Measurements from ENCODE around the gene ENTREP3. TPM values are rescaled to one million over a fixed set of nuclear protein-coding genes. Genes with fewer than 3 reads are reported as not detected.

The ENTREP3 gene
- total RNA-seq, 2 experiments from 2014 or later, result 9.1 to 59.3 TPM

DNA sequence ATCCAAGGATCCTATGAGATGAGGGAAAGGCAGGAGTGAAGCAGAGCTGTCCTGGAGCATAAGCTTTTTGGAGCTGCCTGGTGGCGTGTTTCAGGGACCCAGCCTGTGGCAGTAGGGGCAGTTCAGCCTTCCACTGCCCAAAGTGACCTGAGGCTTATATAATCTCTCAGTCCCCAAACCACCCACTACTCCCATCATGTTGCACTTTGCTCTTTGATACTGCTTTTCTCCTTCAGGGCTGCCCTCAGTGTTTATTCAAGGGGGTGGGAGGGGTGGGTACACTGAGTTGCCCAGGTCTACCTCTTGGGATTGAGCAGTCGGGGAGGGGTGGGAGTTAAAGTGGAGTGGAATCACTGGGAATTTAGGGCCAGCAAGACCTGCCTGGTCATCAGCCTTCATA is 31.3 kb upstream of the ENTREP3 start:
- no peak overlapping the region for H3K4me3 ChIP-seq (ENCODE audit: low read depth, low read length, poor library complexity, severe bottlenecking)
- no TSS peak for BruUV-seq (replicated peaks)
- no peak for TF ChIP-seq EZH2phosphoT487 (IDR thresholded peaks at IDR 0.05; ENCODE audit: borderline replicate concordance, low read depth, low read length)
- TF ChIP-seq, protein P1, sequence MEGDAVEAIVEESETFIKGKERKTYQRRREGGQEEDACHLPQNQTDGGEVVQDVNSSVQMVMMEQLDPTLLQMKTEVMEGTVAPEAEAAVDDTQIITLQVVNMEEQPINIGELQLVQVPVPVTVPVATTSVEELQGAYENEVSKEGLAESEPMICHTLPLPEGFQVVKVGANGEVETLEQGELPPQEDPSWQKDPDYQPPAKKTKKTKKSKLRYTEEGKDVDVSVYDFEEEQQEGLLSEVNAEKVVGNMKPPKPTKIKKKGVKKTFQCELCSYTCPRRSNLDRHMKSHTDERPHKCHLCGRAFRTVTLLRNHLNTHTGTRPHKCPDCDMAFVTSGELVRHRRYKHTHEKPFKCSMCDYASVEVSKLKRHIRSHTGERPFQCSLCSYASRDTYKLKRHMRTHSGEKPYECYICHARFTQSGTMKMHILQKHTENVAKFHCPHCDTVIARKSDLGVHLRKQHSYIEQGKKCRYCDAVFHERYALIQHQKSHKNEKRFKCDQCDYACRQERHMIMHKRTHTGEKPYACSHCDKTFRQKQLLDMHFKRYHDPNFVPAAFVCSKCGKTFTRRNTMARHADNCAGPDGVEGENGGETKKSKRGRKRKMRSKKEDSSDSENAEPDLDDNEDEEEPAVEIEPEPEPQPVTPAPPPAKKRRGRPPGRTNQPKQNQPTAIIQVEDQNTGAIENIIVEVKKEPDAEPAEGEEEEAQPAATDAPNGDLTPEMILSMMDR (conservative IDR thresholded peaks at IDR 0.05; ENCODE audit: low read length), result no peak
- no peak for DNase-seq (ENCODE audit: low spot score)
- H3K4me2 ChIP-seq (ENCODE audit: low read length), result no peak overlapping the region
- no peaks in the 10 kb centered on the region for H3K9me2 ChIP-seq (ENCODE audit: insufficient read depth, low read length)
- H3K79me2 ChIP-seq (ENCODE audit: insufficient read depth, low read depth, low read length), result no peaks in the 10 kb centered on the region
- H3K9me3 ChIP-seq (ENCODE audit: low read length), result no peaks in the 10 kb centered on the region
- ChIA-PET POLR2A (no interaction called here), CTCF (ENCODE audit: unreplicated experiment) (no interaction called here)
- peaks cover 4% of the 10 kb centered on the region; the same call in 1 of the 2 replicates for H3K36me3 ChIP-seq (ENCODE audit: insufficient read depth, low read length)
- H4K20me1 ChIP-seq (ENCODE audit: insufficient read depth, low read length), result no peaks in the 10 kb centered on the region
- H2AFZ ChIP-seq (ENCODE audit: low read length), result no peak overlapping the region
- no peak overlapping the region for H3K27ac ChIP-seq (ENCODE audit: low read depth, low read length, poor library complexity, severe bottlenecking)
- no peaks in the 10 kb centered on the region for H3K4me1 ChIP-seq (ENCODE audit: insufficient read depth, low read length, poor library complexity, severe bottlenecking)
- intact Hi-C loops (cut with micrococcal nuclease; ENCODE audit: unreplicated experiment), result no loop called here

DNA sequence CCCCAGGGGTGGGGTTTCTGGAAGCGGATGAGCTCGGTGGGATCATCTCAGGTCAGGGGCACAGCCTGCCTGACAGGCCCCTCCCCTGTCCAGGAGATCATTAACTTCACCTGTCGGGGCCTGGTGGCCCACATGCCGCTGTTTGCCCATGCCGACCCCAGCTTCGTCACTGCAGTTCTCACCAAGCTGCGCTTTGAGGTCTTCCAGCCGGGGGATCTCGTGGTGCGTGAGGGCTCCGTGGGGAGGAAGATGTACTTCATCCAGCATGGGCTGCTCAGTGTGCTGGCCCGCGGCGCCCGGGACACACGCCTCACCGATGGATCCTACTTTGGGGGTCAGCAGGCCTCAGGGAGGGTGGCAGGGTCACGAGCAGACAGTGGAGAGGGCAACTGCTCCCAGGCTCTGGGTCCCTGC is 30.4 kb upstream of the ENTREP3 start:
- no peaks in the 10 kb centered on the region for H4K20me1 ChIP-seq (ENCODE audit: insufficient read depth, low read length)
- intact Hi-C loops (cut with micrococcal nuclease; ENCODE audit: unreplicated experiment), result no loop called here
- no peak overlapping the region for H3K4me2 ChIP-seq (ENCODE audit: low read length)
- H3K4me3 ChIP-seq (ENCODE audit: low read depth, low read length, poor library complexity, severe bottlenecking), result no peak overlapping the region
- H3K36me3 ChIP-seq (ENCODE audit: insufficient read depth, low read length), result peaks cover 4% of the 10 kb centered on the region; the same call in 1 of the 2 replicates
- DNase-seq (ENCODE audit: low spot score), result no peak
- H3K9me2 ChIP-seq (ENCODE audit: insufficient read depth, low read length), result no peaks in the 10 kb centered on the region
- CTCF ChIA-PET (ENCODE audit: unreplicated experiment), result no interaction called here
- TF ChIP-seq EZH2phosphoT487 (IDR thresholded peaks at IDR 0.05; ENCODE audit: borderline replicate concordance, low read depth, low read length), result no peak
- TF ChIP-seq, protein P1 (conservative IDR thresholded peaks at IDR 0.05; ENCODE audit: low read length), result no peak
- no peak overlapping the region for H3K27ac ChIP-seq (ENCODE audit: low read depth, low read length, poor library complexity, severe bottlenecking)
- H3K9me3 ChIP-seq (ENCODE audit: low read length), result no peaks in the 10 kb centered on the region
- POLR2A ChIA-PET, result interaction anchor here (0.6 kb wide), 1 partner anchor 22 kb away, joined by 3 read pairs; no protein-coding TSS in a partner anchor
- H3K79me2 ChIP-seq (ENCODE audit: insufficient read depth, low read depth, low read length), result no peaks in the 10 kb centered on the region
- no peaks in the 10 kb centered on the region for H3K4me1 ChIP-seq (ENCODE audit: insufficient read depth, low read length, poor library complexity, severe bottlenecking)
- no TSS peak for BruUV-seq (replicated peaks)
- H2AFZ ChIP-seq (ENCODE audit: low read length), result no peak overlapping the region

DNA sequence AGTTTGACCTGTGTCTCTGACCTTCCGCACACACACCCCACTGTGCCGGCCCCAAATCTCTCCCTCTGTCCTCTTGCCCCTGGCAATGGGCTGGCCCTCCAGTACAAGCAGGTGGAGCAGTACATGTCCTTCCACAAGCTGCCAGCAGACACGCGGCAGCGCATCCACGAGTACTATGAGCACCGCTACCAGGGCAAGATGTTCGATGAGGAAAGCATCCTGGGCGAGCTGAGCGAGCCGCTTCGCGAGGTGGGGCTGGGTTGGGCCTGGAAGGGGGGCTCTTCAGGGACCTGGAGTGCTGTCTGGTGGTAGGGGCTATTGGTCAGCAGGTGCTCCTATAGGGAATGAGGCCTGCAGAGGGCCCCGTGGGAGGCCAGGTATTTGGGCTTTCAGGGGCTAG is 29.8 kb upstream of the ENTREP3 start:
- POLR2A ChIA-PET, result interaction anchor here (0.6 kb wide), 1 partner anchor 23 kb away, joined by 3 read pairs; no protein-coding TSS in a partner anchor
- DNase-seq (ENCODE audit: low spot score), result no peak
- H3K9me2 ChIP-seq (ENCODE audit: insufficient read depth, low read length), result no peaks in the 10 kb centered on the region
- CTCF ChIA-PET (ENCODE audit: unreplicated experiment), result no interaction called here
- TF ChIP-seq, protein P1 (conservative IDR thresholded peaks at IDR 0.05; ENCODE audit: low read length), result no peak
- TF ChIP-seq EZH2phosphoT487 (IDR thresholded peaks at IDR 0.05; ENCODE audit: borderline replicate concordance, low read depth, low read length), result no peak
- H3K4me2 ChIP-seq (ENCODE audit: low read length), result no peak overlapping the region
- no peaks in the 10 kb centered on the region for H3K79me2 ChIP-seq (ENCODE audit: insufficient read depth, low read depth, low read length)
- no TSS peak for BruUV-seq (replicated peaks)
- no peak overlapping the region for H2AFZ ChIP-seq (ENCODE audit: low read length)
- H3K9me3 ChIP-seq (ENCODE audit: low read length), result no peaks in the 10 kb centered on the region
- peaks cover 4% of the 10 kb centered on the region; the same call in 1 of the 2 replicates for H3K36me3 ChIP-seq (ENCODE audit: insufficient read depth, low read length)
- H3K4me3 ChIP-seq (ENCODE audit: low read depth, low read length, poor library complexity, severe bottlenecking), result no peak overlapping the region
- H3K27ac ChIP-seq (ENCODE audit: low read depth, low read length, poor library complexity, severe bottlenecking), result no peak overlapping the region
- no peaks in the 10 kb centered on the region for H4K20me1 ChIP-seq (ENCODE audit: insufficient read depth, low read length)
- intact Hi-C loops (cut with micrococcal nuclease; ENCODE audit: unreplicated experiment), result no loop called here
- H3K4me1 ChIP-seq (ENCODE audit: insufficient read depth, low read length, poor library complexity, severe bottlenecking), result no peaks in the 10 kb centered on the region
